Endometrial microvascular endothelial cells (primary cell): Measurements from ENCODE around the gene ACY1. TPM values are rescaled to one million over a fixed set of nuclear protein-coding genes. Genes with fewer than 3 reads are reported as not detected.

Source experiments
- in situ Hi-C: cut with HindIII; loops from 2 replicates; pipeline ENCODE4 v1.10.0; 2017; ENCODE audit warnings: low sequenced_read_pairs, low pct_unique_long_range_greater_than_20kb; ENCODE audit errors: inconsistent ontology term
- total RNA-seq: library from RNA; depleted of rRNA; stranded (reverse); fragments of >200 nt; gene quantifications from one replicate; pipeline ENCODE4 v1.2.3, GENCODE V29; 2015; ENCODE audit errors: inconsistent ontology term

The ACY1 gene
- total RNA-seq, 1 donor from 2014 or later: 36.9 TPM

DNA sequence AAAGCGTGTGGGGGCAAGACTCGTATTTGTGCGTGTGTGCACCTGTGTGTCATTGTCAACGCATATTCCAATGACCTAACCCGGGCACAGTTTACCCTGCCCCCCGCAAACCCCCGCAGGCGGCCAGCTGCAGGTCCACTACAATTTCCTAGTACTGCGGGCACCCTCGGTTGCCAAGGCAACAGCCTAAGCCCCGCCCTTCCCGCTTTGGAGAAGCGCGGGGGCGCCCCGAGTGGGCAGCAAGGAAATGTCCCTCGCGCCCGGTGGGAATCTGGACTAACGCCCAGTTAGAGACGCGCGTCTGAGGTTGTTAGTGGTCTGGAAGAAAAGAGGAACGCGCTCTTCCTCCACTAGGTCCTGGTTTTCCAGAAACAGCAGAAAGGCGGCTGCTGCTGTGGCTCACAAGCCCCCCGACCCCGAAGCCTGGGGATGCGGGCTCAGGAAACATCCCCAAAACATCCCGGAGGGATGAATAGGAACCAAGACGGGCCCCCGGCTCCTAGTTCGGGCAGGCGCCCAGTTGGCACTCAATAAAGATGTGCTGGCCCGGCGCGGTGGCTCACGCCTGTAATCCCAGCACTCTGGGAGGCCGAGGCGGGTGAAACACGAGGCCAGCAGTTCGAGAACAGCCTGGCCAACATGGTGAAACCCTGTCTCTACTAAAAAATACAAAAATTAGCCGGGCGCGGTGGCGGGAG is 7.3 kb upstream of the ACY1 start:
- in situ Hi-C loops: no loop called here

- in situ Hi-C loops: no loop called here
Observed at GRCh38 chr3:51977446-51978142, 5.7 kb upstream of the ACY1 start.

- in situ Hi-C loops: no loop called here
Observed at GRCh38 chr3:51978143-51978502, 5.2 kb upstream of the ACY1 start.

DNA sequence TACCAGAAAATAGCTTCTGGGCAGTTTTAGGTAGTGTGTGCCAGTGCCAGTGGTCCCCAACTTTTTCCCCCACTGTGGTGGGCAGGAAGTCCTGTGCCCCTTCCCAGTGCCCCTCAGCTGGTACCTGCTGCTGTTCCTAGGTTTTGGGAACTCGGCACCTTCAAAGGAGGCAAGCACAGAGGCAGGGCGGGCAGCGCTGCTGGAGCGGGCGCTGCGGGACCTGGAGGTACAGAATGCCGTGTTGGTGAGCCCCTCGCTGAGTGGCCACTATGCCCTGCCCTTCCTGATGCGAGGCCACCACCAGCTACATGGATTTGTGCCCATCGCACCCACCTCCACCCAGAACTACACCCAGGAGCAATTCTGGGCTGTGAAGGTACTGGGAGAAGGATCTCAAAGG is 3.1 kb upstream of the ACY1 start:
- in situ Hi-C loops: no loop called here

GRCh38 chr3:51982352-51982837 is 940 bp upstream of the ACY1 start:
- in situ Hi-C loops: no loop called here

DNA sequence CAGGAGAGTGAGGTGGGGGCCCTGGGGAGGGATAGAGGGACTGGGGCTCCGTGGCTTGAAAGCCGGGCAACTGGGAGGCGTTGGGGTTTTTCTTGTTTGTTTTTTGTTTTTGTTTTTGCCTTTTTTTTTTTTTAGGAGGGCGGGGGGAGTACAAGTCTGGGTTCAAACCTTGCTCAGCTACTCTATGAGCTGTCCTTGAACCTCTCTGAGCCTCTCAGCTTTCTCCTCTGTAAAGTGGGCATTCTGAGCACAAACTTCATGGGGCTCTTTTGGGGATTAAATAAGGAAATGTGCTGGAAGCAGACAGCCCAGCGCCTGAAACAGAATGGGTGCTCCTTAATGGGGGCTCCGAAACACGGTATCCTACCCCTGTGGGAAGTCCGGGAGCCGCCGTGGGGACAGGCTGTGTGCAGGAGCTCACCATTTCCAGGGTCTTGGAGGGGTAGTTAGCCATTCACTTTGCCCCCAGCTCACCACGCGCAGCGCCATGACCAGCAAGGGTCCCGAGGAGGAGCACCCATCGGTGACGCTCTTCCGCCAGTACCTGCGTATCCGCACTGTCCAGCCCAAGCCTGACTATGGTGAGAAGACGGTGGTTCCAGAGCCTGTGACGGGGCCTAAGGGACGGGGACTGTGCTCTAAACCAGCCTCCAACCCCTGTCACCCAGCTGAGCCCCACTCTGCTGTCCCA is 388 bp downstream of the ACY1 start:
- in situ Hi-C loops: no loop called here

DNA sequence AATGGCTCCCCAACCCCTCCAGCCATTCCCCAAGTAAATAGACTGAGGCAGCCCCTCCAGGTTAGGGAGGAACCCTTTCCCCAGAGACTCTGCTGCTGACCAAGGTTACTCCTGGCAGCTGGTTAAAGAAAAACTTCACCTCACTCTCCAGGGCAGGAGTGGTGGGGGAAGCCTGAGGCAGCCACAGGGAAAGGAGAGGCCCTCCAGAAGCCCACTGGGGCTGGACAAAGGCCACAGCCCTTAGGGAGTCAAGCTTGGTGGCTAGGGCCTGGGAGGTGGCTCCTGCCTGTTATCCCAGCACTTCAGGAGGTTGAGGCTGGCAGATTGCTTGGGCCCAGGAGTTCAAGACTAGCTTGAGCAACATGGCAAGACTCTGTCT is 923 bp downstream of the ACY1 start:
- in situ Hi-C loops: no loop called here

GRCh38 chr3:51985063-51985462 is 1.7 kb downstream of the ACY1 start:
- in situ Hi-C loops: no loop called here

- in situ Hi-C loops: no loop called here
Observed at GRCh38 chr3:51986010-51986947, 2.9 kb downstream of the ACY1 start.

GRCh38 chr3:51987568-51987967 is 4.2 kb downstream of the ACY1 start:
- in situ Hi-C loops: no loop called here

- in situ Hi-C loops: no loop called here
Observed at GRCh38 chr3:51988286-51989146, 5.2 kb downstream of the ACY1 start.

DNA sequence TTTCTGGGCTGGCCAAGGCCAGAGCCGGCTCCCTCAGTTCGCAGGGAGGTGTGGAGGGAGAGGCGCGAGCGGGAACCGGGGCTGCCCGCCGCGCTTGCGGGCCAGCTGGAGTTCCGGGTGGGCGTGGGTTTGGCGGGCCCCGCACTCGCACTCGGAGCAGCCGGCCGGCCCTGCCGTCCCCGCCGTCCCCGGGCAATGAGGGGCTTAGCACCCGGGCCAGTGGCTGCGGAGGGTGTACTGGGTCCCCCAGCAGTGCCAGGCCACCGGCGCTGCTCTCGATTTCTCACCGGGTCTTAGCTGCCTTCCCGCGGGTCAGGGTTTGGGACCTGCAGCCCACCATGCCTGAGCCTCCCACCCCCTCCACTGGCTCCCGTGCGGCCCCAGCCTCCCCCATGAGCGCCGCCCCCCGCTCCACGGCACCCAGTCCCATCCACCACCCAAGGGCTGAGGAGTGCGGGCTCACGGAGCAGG is 7.2 kb downstream of the ACY1 start:
- in situ Hi-C loops: loop anchor here (10.0 kb wide), 1 partner anchor 154 kb away; no protein-coding TSS in a partner anchor

DNA sequence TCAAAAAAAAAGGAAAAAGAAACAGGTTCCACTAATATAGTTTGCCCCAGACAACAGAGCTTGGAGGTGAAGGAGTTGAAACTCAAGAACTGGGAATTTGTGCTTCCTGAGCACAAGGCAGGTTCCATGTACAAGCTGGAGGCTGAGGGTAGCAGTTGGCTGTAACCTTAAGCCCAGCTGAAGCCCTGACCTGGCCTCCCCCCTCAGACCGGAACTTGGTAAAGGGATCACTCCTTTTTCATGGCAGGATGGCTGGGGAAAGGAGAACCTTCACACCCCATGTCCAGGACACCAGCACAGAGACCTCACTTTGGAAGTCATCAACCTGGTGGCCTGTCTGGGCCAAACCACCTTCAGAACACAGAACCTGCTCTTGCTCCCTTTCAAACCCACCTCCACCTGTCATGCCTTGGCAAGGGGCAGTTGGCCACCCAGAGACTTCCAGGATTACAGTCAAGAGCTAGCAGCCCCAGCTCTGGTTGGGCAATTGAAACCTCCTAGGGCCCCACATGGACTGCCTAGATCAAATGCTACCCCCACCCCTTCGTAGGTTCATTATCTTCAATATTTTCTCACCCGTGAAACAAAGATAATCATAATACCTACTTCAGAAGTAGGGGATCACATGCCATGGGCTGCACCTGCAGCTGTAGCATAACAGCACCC is 8.8 kb downstream of the ACY1 start:
- in situ Hi-C loops: loop anchor here (10.0 kb wide), 1 partner anchor 153 kb away; no protein-coding TSS in a partner anchor

DNA sequence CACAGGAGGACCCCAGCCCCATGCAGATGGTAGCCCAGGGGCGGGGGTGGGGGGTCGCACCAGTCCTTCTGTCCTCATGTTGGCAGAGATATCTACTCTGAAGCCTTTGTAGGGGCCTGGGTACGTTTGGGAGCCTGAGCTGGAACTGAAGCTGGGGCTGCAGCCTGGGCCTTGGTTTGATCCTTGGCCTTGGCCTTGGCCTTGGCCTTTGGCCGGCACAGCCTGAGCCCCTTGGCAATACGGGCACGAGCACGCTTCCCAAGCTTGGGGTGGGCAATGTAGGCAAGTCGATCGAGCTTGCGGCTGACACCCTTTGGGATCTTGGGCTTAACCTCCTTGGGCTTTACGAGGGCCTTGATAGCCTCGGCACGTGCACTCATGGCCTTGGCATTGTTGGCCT is 10.3 kb downstream of the ACY1 start:
- in situ Hi-C loops: loop anchor here (10.0 kb wide), 1 partner anchor 151 kb away; no protein-coding TSS in a partner anchor

DNA sequence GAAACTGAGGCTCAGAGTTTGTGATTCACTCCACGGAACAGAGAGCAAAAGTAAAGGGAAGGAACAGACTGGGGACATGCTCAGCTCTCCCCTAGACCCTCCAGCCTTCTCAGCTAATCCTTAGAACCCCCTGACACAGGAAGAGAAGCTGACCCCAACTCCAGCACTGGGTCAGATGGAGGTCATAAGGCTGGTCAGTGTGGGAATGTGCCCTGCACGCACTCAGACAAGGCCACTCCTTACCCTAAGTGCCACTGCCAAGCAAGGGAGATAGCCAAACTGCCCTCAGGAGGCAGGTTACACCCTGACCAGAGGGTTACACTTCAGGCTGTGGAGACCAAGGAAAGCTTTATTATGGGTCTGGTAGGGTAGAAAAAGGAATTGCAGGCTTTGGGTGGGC is 11.2 kb downstream of the ACY1 start:
- in situ Hi-C loops: loop anchor here (10.0 kb wide), 1 partner anchor 150 kb away; no protein-coding TSS in a partner anchor

GRCh38 chr3:51995346-51996163 is 12.2 kb downstream of the ACY1 start, which contains the start of gene RPL29:
Gene RPL29, minus strand, starts transcription at chr3:51995895. Its CDS starts 434 bp downstream, at chr3:51995461.
- in situ Hi-C loops: loop anchor here (10.0 kb wide), 1 partner anchor 149 kb away; no protein-coding TSS in a partner anchor
